ENCODE data around the gene MYH16.
"Not testable (repeated sequence)": the region's sequence is repeated elsewhere in the genome, so short reads cannot be mapped to it uniquely, and the experiment has no call there.

The MYH16 gene

DNA sequence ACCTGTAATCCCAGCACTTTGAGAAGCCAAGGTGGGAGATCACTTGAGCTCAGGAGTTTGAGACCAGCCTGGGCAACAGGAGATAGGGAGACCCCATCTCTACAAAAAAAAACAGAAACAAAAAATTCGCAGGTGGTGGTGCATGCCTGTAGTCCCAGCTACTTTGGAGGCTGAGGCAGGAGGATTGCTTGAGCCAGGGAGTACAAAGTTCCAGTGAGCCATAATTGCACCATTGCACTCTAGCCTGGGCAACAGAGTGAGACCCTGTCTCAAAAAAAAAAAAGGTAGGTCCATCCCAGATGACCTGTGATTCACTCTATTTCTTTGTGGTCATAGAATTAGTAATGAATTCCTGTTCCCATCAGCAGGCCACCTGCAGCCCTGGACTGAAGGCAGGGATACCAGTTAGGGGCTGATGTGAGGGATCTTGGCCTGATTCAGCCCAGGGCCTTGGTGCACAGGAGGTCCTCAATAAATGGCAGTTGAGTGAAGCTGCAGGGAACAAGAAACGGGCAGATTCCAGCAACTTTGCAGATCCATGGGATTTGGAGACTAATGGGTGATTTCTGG, at the start of gene MYH16:
MYH16 (plus strand) TSS at position 364 of the 570 bp plus-strand sequence.
- no peak for DNase-seq

DNA sequence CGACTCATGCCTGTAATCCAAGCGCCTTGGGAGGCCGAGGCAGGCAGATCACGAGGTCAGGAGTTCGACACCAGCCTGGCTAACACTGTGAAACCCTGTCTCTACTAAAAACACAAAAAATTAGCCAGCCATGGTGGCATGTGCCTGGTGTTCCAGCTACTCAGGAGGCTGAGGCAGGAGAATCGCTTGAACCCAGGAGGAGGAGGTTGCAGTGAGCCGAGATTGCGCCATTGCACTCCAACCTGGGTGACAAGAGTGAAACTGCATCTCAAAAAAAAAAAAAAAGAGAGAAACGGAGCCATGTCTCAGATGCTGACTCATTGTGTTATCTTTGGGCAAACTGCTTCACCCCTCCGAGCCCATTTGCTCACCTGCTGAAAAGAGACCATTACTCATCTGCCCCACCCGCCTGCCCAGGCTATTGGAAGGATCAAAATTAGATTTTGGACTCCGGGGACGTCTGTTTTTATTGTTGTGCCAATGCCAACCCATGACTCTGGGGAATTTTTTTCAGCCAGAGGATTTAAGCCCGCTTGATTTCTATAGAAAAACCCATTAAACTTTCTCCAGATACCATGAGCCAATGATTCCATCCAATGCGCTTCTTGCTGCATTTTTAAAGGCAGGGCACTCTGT, 48.3 kb upstream of the MYH16 start:
- DNase-seq: not testable (repeated sequence)

DNA sequence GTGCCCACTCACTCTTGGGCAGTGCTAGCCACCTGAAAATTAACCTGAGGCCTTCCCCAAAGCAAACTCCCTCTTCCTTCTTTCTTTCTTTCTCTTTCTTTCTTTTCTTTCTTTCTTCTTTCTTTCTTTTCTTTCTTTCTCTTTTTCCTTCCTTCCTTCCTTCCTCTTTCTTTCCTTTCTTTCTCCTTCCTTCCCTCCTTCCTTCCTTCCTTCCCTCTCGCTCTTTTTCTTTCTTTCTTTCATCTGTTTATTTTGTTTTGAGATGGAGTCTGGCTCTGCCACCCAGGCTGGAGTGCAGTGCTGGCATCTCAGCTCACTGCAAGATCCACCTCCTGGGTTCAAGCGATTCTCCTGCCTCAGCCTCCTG, 47.8 kb upstream of the MYH16 start:
- no peak for DNase-seq

DNA sequence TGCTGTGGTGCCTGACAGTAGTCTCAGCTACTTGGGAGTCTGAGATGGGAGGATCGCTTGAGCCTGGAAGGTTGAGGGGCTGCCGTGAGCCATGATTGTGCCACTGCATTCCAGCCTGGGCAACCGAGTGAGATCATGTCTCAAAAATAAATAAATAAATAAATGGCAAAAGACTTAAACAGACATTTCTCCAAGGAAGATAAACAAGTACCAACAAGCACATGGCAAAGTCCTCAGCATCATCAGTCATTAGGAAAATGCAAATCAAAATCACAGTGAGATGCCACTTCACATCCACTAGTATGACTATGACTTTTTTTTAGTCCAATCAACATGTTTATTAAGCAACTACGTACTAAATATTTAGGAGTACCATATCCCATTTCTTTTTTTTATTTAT, 43.4 kb upstream of the MYH16 start:
- no peak for DNase-seq

GRCh38 chr7:99232082-99232770, 40.4 kb upstream of the MYH16 start:
- no peak for DNase-seq

DNA sequence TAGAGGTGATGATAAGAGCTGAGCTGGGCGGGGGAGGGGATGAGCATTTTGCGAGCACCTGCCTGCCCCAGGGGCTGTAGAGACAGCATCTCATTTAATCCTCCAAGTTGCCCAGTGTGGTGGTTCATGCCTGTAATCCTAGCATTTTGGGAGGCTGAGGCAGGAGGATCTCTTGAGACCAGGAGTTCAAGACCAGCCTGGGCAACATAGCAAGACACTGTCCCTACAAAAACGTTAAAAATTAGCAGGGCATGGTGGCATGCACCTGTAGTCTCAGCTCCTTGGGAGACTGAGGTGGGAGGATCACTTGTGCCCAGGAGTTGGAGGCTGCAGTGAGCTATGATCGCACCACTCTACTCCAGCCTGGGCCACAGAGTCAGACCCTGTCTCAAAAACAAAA, 39.7 kb upstream of the MYH16 start:
- not testable (repeated sequence) for DNase-seq

- no peak for DNase-seq
Measured at GRCh38 chr7:99234185-99234584, 38.5 kb upstream of the MYH16 start.

GRCh38 chr7:99235925-99236324, 36.7 kb upstream of the MYH16 start:
- no peak for DNase-seq

- DNase-seq: not testable (repeated sequence)
Measured at GRCh38 chr7:99237876-99238275, 34.8 kb upstream of the MYH16 start.

DNA sequence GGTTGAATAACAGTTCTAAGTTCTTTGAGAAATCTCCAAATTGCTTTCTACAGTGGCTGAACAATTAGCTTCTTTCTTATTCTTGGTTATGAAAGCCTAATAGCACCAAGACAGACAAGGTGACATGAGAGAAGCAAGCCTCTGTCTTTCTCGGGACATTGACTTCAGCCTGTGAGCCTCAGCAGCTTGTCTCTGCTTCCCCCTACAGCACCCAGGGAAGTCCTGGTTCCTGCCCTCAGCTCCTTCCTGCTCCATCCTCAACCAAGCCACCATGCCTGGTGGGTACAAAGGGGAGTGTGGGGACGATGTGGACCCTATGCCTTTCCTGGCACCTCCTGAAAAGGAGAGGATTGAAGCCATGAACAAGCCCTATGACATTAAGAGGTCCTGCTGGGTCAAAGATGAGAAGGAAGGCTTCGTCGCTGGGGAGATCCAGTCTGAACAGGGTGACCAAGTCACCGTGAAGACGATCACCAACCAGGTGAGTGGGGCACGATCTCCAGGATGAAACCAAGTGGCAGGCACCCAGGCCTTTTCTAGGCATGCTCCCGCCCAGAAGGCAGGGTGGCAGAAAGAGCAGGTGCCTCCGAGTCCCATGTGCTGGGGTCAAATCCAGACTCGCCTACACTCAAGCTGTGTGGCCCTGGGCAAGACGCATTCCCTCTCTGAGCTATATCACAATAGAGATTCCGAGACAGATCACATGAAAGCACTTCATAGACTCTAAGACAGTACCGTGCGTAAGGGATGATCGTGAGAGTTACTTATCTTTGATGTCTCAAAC, 33.9 kb upstream of the MYH16 start:
- DNase-seq: no peak

DNA sequence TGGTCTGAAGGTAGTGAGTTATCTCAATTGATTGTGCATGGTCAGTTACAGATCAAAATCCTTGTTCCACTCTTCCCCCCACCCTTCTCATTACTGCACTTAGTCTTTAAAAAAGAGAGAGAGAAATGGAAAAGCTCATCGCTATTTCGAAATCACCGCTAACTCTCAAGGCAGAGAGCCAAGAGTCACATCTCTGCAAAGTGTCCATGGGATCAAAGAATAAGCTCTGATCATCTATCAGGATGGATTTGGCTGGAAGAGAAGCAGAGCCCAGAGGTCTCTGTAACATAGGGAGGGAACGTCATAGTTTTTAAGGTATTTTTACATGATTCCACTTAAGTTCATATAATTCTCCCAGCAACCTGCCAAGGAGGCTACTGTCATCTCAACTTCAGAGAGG, 30.0 kb upstream of the MYH16 start:
- DNase-seq: no peak

GRCh38 chr7:99243751-99244337, 28.8 kb upstream of the MYH16 start:
- no peak for DNase-seq

DNA sequence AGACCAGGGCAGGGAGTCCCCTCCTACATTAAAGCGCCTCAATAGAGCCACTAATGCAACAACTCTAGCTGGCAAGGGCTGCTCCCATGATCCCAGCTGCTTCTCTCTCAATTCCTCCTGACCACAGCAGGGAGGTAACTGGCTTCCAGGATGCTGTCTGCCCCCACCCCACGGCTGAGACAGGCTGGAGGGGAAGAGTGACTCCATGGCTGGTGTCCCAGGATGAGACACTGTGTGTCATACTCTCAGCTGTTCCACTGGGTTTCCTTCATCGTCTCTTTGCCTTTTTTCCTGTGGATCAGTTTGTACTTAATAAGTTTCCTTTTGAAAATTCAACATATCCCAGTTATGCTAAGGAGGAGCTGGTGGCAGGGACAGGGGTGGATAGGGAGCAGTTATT, 27.7 kb upstream of the MYH16 start:
- DNase-seq: no peak

DNA sequence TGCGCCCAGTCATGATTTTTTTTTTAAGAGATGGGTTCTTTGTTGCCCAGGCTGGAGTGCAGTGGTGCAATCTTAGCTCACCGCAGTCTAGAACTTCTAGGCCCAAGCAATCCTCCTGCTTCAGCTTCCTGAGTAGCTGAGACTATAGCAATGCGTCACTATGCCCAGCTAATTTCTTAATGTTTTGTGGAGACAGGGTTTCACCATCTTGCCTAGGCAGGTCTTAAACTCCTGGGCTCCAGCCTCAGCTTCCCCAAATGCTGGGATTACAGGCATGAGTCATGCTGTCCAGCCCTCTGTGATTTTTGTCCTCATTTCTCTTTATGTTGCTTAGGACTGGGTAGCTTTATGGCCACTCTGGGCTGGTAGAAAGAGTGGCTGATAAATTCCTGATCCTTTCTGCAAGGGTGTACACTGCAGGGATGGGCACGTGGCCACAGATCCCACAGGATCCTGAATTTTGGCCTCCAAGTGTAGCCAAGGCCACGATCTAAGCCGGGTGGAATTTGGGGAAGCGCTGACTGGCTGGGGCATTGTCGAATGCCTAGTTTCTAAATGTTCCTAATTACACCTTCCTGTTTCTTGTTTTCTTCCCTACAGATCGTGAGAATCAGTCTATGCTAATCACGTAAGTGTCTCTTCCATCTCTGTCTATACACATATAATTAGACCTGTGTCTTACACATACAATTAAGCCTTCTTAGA, 24.1 kb upstream of the MYH16 start:
- no peak for DNase-seq

DNA sequence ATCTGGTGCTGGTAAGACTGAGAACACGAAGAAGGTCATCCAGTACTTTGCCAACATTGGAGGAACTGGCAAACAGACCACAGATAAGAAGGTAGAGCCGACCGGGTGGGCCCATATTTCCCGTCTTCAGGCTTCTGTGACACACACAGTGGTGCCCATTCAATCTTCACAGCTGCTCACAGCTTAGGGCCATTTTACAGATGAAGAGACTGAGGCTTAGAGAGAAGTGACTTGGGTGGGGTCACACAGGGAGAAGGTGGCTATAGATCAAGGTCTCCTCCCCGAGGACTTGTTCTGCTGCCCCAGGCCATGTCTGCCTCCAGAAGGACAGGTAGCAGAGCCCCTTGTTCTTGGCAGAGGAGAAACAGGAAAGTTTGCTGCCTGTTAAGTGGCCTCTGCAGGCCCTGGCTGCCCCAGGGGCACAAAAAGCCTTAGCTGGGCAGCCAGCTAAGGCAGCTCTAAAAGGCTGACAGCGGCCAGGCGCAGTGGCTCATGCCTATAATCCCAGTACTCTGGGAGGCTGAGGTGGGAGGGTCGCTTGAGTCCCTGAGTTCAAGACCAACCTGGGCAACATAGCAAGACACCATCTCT, 22.6 kb upstream of the MYH16 start:
- no peak for DNase-seq

GRCh38 chr7:99252166-99252895, 20.3 kb upstream of the MYH16 start:
- DNase-seq: no peak

- DNase-seq: no peak
Measured at GRCh38 chr7:99253369-99253768, 19.3 kb upstream of the MYH16 start.

DNA sequence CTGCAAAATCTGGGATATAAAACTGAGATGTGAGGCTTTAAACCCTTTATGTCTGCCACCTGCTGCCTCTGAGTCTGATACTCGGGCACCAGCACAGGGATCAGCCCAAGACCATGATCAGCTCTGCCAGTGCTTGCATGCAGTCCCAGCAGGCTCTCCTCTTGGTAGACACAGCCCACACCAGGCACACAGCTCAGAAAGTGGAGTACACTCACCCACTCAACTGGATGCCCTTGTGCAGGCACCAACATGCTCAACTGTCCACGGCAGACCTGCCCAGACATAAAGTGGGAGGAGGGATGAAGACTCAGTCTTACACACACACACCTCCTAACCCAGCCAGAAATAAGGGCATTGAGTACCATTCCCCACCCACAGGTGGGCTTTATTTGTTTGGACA, 18.2 kb upstream of the MYH16 start:
- no peak for DNase-seq

DNA sequence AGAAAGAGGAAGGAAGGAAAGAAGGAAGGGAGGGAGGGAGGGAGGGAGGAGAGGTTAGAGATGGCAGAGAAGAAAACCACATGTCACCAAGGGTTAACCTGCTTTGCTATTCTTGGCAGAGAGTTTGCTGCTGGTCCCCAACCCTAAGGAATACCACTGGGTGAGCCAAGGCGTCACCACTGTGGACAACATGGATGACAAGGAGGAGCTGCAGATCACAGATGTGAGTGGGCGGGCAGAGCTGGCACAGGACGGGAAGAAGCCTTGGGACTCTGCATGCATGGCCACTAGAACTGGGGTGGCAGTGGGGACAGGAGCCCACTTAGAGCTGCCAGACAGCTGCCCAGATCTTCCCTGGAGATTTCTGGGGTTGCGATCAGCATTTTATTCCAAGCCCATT, 17.2 kb upstream of the MYH16 start:
- DNase-seq: no peak

- DNase-seq: no peak
Measured at GRCh38 chr7:99257065-99257464, 15.6 kb upstream of the MYH16 start.

DNA sequence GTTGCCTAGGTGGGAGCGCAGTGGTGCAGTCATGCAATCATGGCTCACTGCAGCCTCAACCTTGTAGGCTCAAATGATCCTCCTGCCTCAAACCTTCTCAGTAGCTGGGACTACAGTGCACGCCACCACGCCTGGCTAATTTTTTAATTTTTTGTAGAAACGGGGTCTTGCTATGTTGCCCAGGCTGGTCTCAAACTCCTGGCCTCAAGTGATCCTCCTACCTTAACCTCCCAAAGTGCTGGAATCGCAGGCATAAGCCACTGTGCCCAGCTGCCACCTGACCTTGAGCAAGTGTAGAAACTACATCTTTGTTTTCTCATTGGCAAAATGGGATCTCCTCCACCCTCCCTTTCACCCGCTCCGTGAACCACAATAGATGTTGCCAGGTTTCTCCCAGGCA, 15.0 kb upstream of the MYH16 start:
- DNase-seq: no peak

- DNase-seq: no peak
Measured at GRCh38 chr7:99258501-99258900, 14.1 kb upstream of the MYH16 start.

Data from GOT3 (cell line).